Kasumi-1 (cell line): Measurements from ENCODE around the gene TRDN.
A peak's percentile ranks its signal among the peaks of the same experiment; 100 is the strongest.

Experiments
- DNase-seq, 2 experiments: peaks; one replicate each; lab custom pipeline; 2025; lab: John Stamatoyannopoulos, UW

Gene TRDN, protein sequence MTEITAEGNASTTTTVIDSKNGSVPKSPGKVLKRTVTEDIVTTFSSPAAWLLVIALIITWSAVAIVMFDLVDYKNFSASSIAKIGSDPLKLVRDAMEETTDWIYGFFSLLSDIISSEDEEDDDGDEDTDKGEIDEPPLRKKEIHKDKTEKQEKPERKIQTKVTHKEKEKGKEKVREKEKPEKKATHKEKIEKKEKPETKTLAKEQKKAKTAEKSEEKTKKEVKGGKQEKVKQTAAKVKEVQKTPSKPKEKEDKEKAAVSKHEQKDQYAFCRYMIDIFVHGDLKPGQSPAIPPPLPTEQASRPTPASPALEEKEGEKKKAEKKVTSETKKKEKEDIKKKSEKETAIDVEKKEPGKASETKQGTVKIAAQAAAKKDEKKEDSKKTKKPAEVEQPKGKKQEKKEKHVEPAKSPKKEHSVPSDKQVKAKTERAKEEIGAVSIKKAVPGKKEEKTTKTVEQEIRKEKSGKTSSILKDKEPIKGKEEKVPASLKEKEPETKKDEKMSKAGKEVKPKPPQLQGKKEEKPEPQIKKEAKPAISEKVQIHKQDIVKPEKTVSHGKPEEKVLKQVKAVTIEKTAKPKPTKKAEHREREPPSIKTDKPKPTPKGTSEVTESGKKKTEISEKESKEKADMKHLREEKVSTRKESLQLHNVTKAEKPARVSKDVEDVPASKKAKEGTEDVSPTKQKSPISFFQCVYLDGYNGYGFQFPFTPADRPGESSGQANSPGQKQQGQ

DNA sequence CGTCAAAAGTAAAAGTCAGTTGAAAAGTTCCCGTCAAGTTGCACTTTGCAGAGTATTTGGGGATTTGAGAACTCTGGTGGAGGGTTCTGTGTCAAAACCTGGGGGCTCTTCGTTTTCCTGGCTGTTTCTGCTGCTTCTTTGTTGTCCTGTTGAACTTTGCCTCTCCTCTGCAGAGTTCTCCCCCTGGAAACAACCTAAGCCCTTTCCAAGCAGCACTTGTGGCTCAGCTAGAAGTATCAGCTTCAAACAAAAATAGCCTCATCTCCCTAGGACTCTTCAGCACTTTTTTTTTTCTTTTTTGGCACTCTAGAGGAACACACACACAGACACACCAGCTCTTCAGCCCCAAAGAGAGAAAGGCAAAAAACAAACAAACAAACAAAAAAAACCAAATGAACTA is at the start of gene TRDN:
TSS of gene TRDN (minus strand) at position 169 of the 400 bp plus-strand sequence. CDS start 175 bp downstream, outside the sequence.
- DNase-seq: no peak

DNA sequence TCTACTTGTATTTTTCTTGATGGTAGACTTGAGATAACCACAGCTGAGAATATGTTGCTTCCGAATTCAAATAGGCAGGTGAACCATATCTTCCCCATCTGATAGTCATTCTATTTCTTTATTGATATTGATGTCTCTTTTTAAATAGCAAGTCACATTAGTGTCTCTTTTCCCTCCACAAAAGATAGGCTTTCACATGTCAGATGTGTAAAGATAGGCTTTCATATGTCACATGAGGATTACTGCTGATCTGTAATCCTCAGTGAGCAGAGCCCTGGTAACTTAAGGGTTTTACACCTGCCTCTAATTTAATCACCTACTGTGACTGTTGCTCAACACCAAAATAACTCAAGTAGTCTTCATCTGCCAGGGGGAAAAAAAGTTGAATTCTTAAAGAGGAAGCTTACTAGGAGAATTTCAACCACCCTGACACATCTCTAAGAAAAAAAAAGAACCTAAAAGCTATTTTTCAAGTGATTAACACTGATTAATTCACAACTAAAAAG is 45.3 kb upstream of the TRDN start:
- DNase-seq: no peak

DNA sequence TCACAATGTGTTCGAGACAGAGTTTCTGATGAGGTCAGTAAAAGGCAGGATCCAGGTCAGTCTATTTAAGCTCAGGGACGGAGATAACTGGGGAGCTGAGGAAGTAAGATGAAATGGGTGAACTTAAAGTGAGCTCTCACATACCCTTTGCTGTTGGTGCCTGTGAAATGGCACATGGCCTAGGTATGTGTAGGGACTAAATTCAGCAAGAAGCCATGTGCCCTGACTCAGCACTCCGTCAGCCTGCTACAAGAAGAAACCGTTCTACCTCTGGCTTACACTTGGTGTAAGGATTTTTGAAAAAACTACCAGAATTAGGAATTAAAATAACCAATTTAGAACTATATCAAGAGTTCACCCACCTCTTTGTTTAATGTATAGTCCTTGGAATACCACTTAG is 41.1 kb upstream of the TRDN start:
- no peak for DNase-seq

DNA sequence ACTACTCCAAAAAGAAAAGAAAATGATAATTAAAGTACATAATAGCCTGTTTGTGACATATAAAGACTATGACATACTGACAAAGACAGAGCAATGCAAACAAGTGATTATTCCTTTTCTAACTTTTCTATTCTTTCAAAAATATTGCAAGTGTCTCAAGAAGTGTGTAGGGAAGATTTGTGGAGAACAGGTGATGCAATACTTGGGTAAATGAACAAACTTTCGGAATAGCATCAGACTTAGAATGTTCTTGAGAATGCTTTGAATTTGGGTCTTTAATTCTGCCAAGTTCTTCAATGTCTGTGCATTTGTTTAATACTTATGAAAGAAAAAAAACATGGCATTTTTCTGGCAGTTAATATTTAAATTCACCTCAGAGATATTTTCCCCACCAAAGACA is 40.0 kb upstream of the TRDN start:
- no peak for DNase-seq

DNA sequence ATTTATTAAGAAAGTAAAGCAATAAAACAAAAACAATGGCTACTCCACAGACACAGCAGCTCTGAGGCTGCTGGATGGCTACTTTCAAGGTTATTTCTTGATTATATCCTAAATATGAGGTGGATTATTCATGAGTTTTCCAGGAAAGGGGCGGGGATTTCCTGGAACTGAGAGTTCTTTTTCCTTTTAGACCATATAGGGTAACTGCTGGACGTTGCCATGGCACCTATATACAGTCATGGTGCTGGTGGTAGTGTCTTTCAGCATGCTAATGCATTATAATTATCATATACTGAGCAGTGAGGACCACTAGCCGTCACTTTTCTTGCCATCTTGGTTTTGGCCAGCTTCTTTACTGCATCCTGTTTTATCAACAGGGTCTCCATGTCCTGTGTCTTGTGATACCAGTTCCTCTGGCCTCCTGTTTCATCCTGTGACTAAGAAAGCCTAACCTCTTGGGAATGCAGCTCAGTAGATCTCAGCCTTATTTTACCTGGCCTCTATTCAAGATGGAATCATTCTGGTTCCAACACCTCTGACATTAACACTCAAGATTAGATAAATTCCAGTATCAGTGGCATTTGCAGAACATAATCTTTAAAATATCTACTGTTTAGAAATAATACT is 32.3 kb upstream of the TRDN start:
- DNase-seq: no peak

DNA sequence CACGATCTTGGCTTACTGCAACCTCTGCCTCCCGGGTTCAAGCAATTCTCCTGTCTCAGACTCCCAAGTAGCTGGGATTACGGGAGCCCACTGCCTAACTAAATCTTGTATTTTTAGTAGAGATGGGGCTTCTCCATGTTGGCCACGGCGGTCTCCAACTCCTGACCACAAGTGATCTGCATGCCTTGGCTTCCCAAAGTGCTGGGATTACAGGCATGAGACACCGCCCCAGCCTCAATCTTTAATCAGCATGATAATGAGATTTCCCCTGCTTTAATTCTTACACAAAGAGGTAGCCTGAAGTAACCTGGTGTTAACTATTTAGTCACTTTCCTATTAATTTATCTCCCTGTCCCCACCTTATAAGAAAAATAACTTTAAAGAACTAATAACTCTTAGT is 31.3 kb upstream of the TRDN start:
- DNase-seq: no peak

DNA sequence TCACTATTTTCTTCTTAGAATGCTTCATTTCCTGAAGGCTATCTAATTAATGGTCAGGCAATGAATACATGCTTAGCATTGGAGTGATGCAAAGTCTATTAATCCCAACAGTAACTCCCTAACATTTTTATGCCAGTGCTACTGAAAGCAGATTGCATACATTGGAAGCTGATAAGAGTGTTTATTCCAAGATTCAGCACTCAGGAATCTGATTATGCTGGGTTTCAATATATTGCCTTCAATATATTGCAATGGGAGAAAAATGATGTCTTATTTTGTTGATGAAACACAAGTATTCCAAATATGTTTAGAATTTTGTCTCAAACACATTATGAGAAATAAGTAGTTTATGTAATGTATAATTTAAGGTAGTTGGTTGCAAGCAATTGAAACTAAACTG is 26.7 kb upstream of the TRDN start:
- no peak for DNase-seq

DNA sequence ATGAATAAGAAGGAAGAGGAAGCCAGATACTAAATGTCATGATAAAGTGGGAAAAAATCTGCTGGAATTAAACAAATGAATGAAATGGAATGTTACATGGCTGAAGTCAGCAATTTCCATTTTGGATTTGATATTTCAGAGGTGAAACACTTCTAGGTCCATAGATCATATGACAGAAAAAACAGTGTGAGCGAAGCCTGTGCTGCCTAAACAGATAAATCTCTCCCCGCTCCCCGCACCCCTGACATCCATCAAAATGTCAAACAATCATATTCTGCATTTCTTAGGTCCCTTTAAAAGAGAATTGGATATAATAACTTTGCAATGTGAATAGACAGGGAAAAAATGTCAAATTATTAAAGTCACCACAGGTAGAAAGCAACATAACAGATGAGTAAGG is 26.0 kb upstream of the TRDN start:
- no peak for DNase-seq

DNA sequence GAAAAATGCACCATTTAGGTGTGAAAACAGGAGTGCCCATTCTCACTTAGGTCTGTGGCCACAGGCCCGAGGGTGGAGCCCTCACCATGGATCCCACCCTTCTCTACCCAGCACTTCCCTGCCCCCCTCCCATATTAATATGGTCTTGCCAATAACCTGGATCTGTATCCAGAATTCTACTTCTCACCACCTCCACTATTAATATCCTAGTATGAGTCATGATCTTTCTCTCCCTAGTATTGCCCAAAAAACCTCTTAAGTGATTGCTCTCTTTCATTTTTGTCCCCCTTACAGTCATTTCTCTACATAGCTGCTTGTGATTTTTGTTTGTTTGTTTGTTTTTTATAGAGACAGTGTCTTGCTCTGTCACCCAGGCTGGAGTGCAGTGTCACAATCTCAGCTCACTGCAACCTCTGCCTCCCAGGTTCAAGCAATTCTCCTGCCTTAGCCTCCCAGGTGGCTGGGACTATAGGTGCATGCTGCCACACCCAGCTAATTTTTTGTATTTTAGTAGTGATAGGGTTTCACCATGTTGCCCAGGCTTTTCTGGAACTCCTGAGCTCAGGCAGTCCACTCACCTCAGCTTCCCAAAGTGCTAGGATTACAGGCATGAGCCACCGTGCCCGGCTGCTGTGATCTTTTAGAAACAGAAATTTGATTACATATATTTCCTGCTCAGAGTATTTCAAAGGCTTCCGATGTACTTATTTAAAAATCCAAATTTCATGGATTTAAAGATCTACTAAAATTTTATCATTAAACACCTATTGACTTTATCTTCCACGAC is 24.5 kb upstream of the TRDN start:
- DNase-seq: no peak

DNA sequence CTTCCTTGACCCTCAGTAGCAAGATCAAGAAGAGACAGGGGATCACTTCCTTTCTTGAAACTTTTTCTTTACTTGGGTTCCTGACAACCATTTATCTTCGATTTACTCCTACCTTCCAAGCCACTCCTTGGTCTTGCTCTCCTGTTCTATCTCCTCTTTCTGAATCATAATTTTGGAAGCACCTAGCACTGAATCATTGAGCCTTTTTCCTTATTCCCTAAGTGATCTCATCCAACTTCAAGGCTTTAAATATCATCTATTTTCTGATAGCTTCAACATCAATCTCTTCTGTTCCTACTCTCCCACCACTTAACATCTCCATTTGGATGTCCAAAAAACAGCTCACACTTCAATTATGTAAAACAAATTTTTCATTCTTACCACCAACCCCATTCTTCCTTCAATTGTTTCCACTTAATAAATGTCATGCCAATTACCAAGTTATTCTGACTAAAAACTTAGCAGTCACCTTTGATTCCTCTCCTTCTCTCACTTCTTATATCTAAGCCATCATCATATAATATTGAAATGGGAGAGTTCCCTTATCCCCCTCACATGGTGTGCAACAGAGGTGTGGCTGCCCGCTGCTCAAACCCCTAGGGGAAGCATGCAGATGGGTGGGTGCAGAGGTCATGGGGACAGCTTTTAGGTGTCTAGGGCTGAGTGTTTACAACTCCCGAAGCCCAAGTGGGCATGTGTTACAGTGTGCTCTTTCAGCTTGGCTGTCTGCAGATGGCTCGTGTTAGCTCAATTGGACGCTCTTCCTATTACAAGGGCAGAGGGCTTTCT is 23.4 kb upstream of the TRDN start:
- no peak for DNase-seq

DNA sequence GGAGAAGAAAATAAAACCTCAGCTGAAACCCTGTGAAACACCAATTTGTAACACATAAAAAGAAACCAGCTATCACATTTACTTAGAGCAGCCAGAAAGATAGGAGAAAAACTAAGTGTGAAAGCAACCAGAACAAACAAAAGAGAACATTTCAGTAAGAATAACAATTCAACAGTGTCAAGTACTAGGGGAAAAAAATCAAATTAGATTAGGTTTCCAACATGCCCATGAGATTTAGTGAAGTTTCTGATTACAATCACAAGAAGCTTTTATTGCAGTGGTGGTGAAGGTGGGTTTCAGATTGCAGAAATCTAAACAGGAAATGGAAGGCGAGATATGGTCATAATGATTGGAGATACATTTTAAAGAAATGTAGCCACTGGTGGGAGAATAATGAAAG is 22.1 kb upstream of the TRDN start:
- DNase-seq: no peak

DNA sequence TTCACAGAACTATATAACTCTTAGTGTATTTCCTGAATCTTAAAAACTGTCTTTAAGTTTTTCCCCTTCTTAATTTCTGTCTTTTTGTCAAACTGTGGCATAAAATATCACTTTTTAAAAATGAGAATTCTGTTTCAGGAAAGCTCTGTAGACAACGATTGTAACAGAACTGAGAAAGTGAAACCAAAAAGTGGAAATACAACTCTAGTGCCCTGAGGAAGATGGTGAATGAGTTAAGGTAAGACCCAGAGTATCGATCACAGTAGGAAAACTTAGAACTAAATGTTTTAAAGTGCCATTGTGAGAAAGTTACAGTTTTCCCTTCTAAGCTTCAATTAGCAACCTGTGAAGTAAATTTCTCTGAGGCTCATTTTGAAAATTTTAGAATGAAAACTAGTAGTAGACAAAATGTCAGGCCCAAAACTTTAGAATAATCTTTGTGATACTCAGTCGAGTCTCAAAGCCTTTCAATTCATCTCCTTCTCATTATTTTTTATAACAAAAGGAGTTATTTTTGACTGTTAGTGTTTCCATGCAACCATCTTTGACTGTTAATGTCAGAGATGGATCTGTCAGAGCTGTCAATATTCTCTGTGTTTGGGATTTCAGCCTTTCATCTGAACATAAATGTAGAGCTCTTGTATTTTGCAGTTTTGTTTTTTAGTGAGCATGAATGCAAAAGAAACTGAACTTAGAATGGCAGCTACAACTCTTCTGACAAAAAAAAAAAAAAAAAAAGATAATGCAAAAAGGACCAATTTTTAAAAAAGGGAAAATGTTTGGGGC is 19.0 kb upstream of the TRDN start:
- DNase-seq: peak in 1 of 2 experiments; percentile 23

DNA sequence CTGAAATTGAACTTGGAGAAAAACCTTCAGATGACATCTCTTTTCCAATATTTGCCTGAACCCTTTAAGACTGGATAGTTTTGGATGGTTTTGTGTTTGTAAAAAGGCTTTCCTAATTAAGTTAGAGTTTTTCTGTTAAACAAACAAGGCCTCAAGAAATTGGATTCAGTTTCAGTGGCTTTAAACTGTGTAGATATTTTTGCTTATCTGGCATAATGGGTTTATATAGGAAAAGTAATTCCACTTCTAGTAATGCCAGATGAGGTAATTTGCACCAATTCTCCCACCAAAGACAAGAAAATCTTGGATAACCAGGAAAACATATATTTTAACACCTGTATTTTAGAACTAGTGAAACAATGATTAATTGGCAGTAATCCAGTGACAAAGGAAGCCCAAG is 12.0 kb upstream of the TRDN start:
- no peak for DNase-seq

DNA sequence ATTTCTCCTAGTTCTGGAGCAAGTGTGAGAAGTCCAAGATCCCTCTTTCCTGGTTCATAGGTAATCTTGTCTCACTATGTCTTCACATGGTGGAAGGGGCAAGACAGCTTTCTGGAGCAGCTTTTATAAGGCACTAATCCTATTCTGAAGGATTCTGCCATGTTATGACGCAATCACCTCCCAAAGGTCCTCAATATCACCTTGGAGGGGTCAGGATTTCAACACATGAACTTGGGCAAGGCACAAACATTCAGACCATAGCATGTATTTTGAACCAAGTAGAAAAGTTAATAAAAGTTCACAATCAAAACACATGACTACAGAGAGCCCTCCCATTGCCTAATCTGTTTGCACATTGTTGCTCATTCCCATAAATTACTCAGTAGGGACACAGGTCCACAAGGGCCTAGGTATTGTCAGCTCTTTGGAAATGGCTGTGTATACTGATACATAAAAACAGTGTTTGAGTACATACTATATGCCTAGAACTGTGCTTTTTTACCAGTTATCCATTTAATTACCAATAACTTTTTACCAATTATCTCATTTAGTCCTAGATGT is 11.3 kb upstream of the TRDN start:
- no peak for DNase-seq

DNA sequence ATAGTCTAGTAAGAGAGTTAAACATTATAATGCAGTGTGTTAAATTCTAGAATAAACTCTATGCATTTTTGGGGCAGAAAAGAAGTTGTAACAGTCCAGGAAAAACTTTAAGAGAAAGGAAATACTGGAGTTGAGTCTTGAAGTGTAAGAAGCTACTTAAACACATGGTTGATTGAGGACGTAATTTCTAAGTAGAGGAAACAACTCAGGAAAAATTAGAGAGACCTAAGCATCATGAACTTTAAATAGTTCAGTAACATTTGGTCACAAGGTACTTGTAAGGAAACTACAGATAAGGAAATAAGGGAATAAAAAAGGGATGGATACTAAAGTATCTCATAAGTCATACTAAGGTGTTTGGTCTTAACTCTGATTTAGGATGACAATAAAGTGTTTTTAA is 4.7 kb upstream of the TRDN start:
- DNase-seq: no peak

DNA sequence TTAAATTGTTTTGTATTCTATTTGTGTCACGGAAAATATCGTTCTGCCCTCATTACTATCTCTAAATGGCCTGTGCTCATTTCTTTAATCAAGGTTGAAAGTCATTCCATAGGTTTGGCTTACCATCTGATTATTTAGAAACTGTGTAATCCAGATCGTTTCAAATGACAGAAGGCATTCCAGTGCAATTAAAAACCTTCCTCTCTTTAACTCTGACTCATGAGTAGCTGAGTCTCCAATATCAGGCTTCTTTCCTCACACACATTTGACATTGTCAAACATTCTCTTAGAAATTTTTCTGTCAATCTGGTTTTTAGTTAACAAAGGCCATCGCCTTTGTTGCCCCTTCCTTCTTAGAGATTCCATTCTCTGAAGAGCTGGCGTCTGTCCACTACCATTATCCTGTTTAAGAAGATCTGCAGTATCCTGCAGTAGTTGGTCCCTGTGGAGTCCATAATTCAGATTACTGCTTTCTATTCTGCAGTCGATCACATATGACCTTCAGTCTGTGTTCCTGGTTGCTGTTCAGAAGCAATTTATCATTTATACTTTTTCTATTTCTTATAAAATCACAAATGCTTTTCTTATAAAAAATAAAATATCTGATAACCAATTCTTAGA is 3.9 kb upstream of the TRDN start:
- DNase-seq: no peak

DNA sequence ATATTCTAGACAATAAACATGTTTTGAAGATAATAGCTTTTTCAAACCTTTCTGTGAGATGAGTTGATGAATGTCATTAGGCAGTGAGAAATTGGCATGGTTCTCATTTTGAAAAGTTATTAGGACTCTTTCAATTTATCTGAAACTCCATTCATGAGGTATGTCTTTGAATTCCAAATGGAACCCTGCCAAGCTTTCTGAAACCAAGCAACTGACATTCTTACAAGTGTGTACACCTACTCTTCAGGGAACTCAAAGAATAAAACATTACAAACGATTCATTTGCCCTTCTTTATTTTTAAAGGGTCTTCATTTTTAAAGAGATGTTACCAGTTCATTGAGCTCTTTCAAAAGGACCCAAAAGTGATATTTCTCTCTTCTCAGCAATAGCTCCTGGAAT is 2.1 kb upstream of the TRDN start:
- DNase-seq: no peak

DNA sequence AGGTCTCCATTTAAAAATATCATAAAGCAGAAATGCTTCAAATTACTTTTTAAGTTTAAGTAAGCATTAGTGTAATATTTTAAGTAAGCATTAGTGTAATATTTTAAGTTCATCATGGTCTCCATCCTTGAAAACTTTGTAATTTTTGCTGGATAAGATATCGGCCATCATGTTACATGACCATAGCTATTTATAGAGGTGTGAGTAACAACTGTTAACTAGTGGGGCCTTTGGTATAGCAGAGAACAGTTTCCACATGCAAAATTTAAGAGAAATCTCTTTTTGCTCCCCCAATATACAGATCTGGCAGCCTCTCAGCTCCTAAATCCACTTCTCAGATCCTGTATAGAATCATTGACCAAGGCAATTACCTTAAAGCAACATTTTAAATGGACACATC is 468 bp downstream of the TRDN start:
- DNase-seq: no peak

DNA sequence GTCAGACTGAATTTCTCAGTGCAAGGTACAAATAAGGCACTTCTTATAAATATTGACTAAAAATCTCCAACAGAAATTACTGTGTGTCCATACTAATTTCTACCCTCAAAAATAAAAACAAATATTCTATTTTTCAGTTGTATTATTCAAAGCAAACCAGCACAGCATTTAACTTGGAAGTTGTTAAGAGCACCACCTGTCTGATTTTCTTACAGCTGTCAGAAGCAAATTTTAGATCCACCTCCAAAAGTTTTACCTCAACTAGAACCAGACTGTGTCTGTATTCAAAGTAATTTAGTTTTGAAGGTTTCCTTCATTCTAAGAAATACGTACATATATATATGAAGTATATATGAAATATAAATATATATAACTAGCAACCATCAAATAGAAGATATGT is 1.2 kb downstream of the TRDN start:
- no peak for DNase-seq

DNA sequence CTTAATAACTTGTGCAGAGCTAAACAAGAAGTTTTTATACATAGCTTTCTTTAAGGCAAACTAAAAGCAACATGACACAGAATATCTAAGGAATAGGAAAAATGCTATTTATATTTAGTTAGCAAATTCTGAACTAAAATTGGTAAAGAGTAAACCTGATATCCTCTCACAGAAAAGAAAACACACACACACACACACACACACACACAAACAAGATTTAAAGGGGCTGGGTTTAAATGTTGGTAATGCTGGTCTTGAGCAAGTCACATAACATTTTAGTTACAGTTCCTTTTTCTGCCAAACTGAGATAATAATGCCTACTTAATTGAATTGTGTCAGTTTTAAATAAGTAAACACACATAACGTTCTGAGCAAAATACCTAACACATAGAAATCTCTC is 1.6 kb downstream of the TRDN start:
- DNase-seq: no peak
